Fibroblast of lung (primary cell): ENCODE results near the gene CD84. TPM values are rescaled to one million over a fixed set of nuclear protein-coding genes. Genes with fewer than 3 reads are reported as not detected.

Source experiments
- DNase-seq, 2 donors: peaks; one replicate each; pipeline versions ENCODE4 v3.0.0 to v3.0.0-alpha.2; 2010; ENCODE audit warnings: low read depth in 2 of 2
- H2AFZ ChIP-seq: 2 replicates; pipeline ENCODE4 v1.5.1; 2012; ENCODE audit warnings: low read length, control low read depth, inconsistent platforms
- H3K27ac ChIP-seq: 2 replicates; pipeline ENCODE4 v1.5.1; 2011; ENCODE audit warnings: low read length, control low read depth; ENCODE audit not compliant: insufficient read depth
- H3K27me3 ChIP-seq: 2 replicates; pipeline ENCODE4 v1.5.1; 2011; ENCODE audit warnings: mild to moderate bottlenecking, low read length; ENCODE audit not compliant: control insufficient read depth, insufficient read depth
- H3K36me3 ChIP-seq: 2 replicates; pipeline ENCODE4 v1.5.1; 2011; ENCODE audit warnings: low read length; ENCODE audit not compliant: control insufficient read depth, insufficient read depth
- H3K4me1 ChIP-seq: 2 replicates; pipeline ENCODE4 v1.5.1; 2011; ENCODE audit warnings: low read length; ENCODE audit not compliant: control insufficient read depth, insufficient read depth; ENCODE audit errors: extremely low read depth
- H3K4me2 ChIP-seq: 2 replicates; pipeline ENCODE4 v1.5.1; 2011; ENCODE audit warnings: low read length, control low read depth; ENCODE audit not compliant: insufficient read depth; ENCODE audit errors: extremely low read depth
- H3K4me3 ChIP-seq, 4 experiments: fragments of 200-600 bp in 1 of 4; sonication (generic) in 1 of 4; replicated peaks in 1 of 4; 2 replicates each; pipeline ENCODE4 v1.5.1; 2011 to 2016; ENCODE audit warnings: low read length in 4 of 4, low read depth in 3 of 4, mild to moderate bottlenecking in 3 of 4, control low read depth in 2 of 4, inconsistent platforms in 1 of 4, mixed read lengths in 1 of 4; ENCODE audit not compliant: insufficient read depth in 1 of 4; ENCODE audit errors: control extremely low read depth in 1 of 4
- H3K79me2 ChIP-seq: 2 replicates; pipeline ENCODE4 v1.5.1; 2012; ENCODE audit warnings: mild to moderate bottlenecking, low read length, inconsistent platforms; ENCODE audit not compliant: control insufficient read depth, insufficient read depth
- H3K9ac ChIP-seq: 2 replicates; pipeline ENCODE4 v1.5.1; 2011; ENCODE audit warnings: mild to moderate bottlenecking, low read length, control low read depth; ENCODE audit not compliant: insufficient read depth
- H3K9me3 ChIP-seq: 2 replicates; pipeline ENCODE4 v1.5.1; 2012; ENCODE audit warnings: low read depth, low read length; ENCODE audit not compliant: control insufficient read depth, insufficient read depth
- H4K20me1 ChIP-seq: 2 replicates; pipeline ENCODE4 v1.5.1; 2011; ENCODE audit warnings: low read length; ENCODE audit not compliant: control insufficient read depth, insufficient read depth; ENCODE audit errors: extremely low read depth
- CTCF ChIP-seq, 2 donors: IDR thresholded peaks in 1 of 2; conservative IDR thresholded peaks in 1 of 2; 1 replicate in 1 of 2; 2 replicates in 1 of 2; pipeline ENCODE4 v1.5.1; 2011 to 2012; ENCODE audit warnings: low read length in 2 of 2, control low read depth in 1 of 2, inconsistent platforms in 1 of 2, low read depth in 1 of 2, mild to moderate bottlenecking in 1 of 2
- EZH2 ChIP-seq: IDR thresholded peaks from 2 replicates; pipeline ENCODE4 v1.5.1; 2012; ENCODE audit warnings: low read length, control low read depth, mild to moderate bottlenecking; ENCODE audit errors: missing control alignments
- polyA plus RNA-seq, 2 donors: library from polyadenylated mRNA; depleted of rRNA in 1 of 2; stranded (reverse) in 1 of 2; unstranded in 1 of 2; fragments of >200 nt; gene quantifications; 2 replicates each; pipeline ENCODE4 v1.2.1, GENCODE V29; 2011 to 2012; ENCODE audit warnings: missing spikeins in 1 of 2
- total RNA-seq: library from RNA; depleted of rRNA; stranded (reverse); fragments of >200 nt; gene quantifications from 2 replicates; pipeline ENCODE4 v1.2.1, GENCODE V29; 2014

Gene CD84
- total and polyA plus RNA-seq, 2 donors (not counting 1 experiment from before 2014, with no cell fraction given), result not detected

- H3K4me1 ChIP-seq, result no peaks in the 10 kb centered on the region
- no peaks in the 10 kb centered on the region for H3K27me3 ChIP-seq
- H3K4me2 ChIP-seq, result no peak overlapping the region
- H3K36me3 ChIP-seq, result no peaks in the 10 kb centered on the region
- no peak overlapping the region for H3K4me3 ChIP-seq
- no peak for DNase-seq
- no peaks in the 10 kb centered on the region for H3K9me3 ChIP-seq
- H3K79me2 ChIP-seq, result no peaks in the 10 kb centered on the region
- H4K20me1 ChIP-seq, result no peaks in the 10 kb centered on the region
- TF ChIP-seq EZH2, result no peak
- no peak for TF ChIP-seq CTCF (conservative IDR thresholded peaks at IDR 0.05 in 1 of 2, IDR thresholded peaks at IDR 0.05 in 1 of 2; ENCODE audit: low read depth in 1 of 2, low read length in 2 of 2)
- H2AFZ ChIP-seq, result no peak overlapping the region
- no peak overlapping the region for H3K9ac ChIP-seq
- no peak overlapping the region for H3K27ac ChIP-seq
Measured at GRCh38 chr1:160626509-160627342, 47.4 kb upstream of the CD84 start.

GRCh38 chr1:160625725-160626498 is 46.6 kb upstream of the CD84 start:
- Histone ChIP-seq H2AFZ (no peak overlapping the region), H3K9ac (no peak overlapping the region), H3K79me2 (no peaks in the 10 kb centered on the region), H3K27me3 (no peaks in the 10 kb centered on the region), H3K9me3 (no peaks in the 10 kb centered on the region), H3K4me1 (no peaks in the 10 kb centered on the region), H4K20me1 (no peaks in the 10 kb centered on the region), H3K27ac (no peak overlapping the region), H3K36me3 (no peaks in the 10 kb centered on the region), H3K4me3 (no peak overlapping the region), H3K4me2 (no peak overlapping the region)
- DNase-seq, result no peak
- TF ChIP-seq CTCF (conservative IDR thresholded peaks at IDR 0.05 in 1 of 2, IDR thresholded peaks at IDR 0.05 in 1 of 2; ENCODE audit: low read depth in 1 of 2, low read length in 2 of 2) (no peak), EZH2 (no peak)

GRCh38 chr1:160625321-160625720 is 46.0 kb upstream of the CD84 start:
- no peak overlapping the region for H3K4me2 ChIP-seq
- TF ChIP-seq EZH2, result no peak
- TF ChIP-seq CTCF (conservative IDR thresholded peaks at IDR 0.05 in 1 of 2, IDR thresholded peaks at IDR 0.05 in 1 of 2; ENCODE audit: low read depth in 1 of 2, low read length in 2 of 2), result no peak

More at GRCh38 chr1:160625321-160625720, 46.0 kb upstream of the CD84 start:
- H4K20me1 ChIP-seq, result no peaks in the 10 kb centered on the region
- no peak overlapping the region for H3K4me3 ChIP-seq
- H2AFZ ChIP-seq, result no peak overlapping the region
- no peak for DNase-seq
- H3K27ac ChIP-seq, result no peak overlapping the region
- no peaks in the 10 kb centered on the region for H3K36me3 ChIP-seq
- H3K9me3 ChIP-seq, result no peaks in the 10 kb centered on the region
- no peaks in the 10 kb centered on the region for H3K79me2 ChIP-seq
- no peak overlapping the region for H3K9ac ChIP-seq
- no peaks in the 10 kb centered on the region for H3K27me3 ChIP-seq
- H3K4me1 ChIP-seq, result no peaks in the 10 kb centered on the region
